HG02840 (cell line): ENCODE results near the gene PPP1R16B.
"Not testable (repeated sequence)": the region's sequence is repeated elsewhere in the genome, so short reads cannot be mapped to it uniquely, and the experiment has no call there.

Source experiments
- ATAC-seq: cut with Tn5 transposase; IDR thresholded peaks from one replicate; pipeline ENCODE4 v1.9.1; 2021; ENCODE audit warnings: mild to moderate bottlenecking, moderate library complexity, moderate number of reproducible peaks; ENCODE audit not compliant: unreplicated experiment, low FRiP score

Gene PPP1R16B

DNA sequence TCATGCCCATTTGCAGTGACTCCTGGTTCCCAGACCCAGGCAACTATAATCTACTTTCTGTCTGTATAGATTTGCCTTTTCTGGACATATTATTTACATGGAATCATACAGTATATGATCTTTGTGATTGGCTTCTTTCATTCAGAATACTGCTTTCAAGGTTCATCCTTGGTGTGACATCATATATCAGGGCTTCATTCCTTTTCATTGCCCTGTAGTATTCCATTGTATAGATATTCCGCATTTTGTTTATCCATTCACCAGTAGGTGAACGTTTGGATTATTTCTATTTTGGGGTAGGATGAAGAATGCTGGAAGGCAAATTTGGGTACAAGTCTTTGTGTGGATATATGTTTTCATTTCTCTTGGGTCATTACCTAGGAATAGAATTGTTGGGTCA lies 36.1 kb downstream of the PPP1R16B start:
- ATAC-seq: no peak

DNA sequence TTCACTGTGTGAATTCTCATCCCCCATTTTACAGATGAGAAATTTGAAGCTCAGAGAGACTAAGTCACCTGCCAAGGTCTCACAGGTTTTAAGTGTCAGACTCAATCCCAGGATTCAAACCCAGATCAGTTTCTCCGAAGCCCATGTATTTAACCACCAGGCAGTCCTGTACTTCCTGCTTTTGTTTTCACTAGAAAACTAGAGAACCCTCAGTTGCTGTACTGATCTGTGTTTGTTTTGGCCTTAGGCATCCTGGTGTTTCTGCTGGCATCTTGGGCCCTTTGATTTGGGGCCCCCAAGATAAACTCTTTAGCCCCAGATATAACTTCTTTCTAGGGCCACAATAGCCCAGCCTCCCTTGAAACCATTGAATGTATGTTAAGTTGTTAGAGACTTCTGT lies 36.5 kb downstream of the PPP1R16B start:
- peak; percentile 30 for ATAC-seq

DNA sequence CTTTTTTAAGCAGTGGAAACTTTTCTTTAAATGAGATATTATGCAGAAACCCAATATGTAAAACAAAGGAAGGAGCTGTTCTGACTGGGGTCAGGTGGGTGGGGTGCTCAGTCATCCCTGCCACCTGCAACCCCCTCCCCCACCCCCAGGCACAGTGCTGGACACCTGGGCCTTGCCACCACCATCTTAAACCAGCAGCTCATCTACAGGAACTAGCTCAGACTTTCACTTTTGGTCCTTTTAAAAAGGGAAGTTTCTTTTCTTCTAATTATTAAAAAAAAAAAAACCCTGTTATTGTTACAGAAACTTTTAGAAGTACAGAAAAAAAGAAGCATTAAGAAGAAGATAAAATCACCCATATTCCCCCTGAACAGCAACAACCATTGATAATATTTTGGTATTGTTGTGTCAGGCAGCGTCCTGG lies 37.1 kb downstream of the PPP1R16B start:
- peak; percentile 84 for ATAC-seq

DNA sequence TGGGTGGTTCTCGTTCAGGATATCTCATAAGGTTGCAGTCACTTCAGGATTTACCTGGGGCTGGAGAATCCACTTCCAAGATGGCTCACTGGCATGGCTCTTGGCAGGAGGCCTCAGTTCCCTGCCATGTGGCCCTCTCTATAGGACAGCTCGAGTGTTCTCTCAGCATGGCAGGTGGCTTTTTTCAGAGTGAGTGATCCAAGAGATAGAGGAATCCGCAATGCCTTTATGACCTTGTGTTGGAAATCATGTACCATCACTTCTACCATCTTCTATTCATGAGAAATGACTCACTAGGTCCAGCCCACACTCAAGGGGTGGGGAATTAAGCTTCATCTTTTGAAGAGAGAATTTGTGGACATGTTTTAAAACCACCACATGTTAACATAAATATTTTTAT lies 37.8 kb downstream of the PPP1R16B start:
- no peak for ATAC-seq

DNA sequence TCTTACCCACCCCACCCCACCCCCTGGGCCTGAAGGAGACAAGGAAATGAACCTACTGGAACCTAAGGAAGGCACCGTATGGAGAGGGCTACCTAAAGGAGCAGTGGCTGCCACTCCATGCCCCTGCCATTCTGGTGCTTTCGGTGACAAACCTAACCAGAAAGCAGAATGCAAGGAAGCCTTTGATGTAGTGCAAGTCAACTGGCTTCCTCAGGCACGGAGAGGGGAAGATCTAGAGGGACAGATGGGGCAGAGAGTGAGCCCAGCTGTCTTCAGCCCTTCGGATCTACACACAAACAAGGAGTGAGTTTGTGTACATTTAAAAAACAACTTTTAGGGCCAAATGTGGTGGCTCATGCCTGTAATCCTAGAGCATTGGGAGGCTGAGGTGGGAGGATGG lies 39.5 kb downstream of the PPP1R16B start:
- no peak for ATAC-seq

DNA sequence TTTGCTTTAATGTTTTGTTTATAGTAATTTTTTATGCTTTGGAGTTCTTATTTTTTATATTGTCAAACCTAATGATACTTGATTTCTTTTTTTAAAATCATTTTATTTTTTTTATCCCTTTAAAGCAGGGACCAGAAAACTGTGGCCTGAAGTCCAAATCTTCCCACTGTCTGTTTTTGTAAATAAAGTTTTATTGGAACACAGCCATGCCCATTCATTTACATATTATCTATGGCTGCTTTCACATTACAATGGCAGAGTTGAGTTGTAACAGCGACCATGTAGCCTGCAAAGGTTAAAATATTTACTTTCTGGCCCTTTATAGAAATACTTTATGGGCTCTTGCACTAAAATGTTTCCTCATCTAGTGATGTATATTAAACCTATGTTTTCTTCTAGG lies 42.3 kb downstream of the PPP1R16B start:
- no peak for ATAC-seq

DNA sequence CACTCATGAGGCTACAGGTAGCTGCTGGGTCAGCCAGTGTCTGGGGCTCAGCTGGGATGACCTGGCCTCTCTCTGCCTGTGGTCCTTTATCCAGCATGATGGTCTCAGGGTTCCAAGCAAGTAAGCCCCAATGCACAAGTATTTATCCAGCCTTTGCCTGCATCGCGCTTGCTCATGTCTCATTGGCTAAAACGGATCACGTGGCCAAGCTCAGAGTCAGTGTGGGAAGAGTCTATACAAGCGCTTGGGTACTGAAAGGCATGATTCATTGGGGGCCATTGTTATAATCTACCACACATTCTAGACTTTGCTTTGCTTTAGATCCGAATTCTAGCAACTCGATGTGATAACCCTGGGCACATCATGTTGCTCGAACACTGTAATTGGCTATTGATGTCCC lies 48.3 kb downstream of the PPP1R16B start:
- no peak for ATAC-seq

DNA sequence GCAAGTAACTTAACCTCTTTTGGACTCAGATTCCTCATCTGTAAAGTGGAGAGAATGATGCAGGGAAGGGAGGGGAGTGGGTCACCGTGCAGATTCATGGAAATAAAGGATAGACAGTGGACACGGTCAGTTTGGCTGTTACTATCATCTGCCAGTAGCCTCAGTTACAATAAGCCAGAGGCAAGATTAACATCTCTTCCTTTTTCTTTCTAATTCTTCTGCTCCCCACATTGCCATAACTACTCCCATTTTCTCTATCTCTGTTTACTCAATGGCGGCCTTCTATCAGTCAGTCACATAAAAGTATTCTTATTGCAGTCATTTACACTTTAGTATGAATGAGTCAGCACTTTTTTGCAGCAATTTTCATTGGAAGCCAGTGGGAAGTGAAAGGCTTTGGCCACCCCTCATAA lies 49.2 kb downstream of the PPP1R16B start:
- ATAC-seq: no peak

DNA sequence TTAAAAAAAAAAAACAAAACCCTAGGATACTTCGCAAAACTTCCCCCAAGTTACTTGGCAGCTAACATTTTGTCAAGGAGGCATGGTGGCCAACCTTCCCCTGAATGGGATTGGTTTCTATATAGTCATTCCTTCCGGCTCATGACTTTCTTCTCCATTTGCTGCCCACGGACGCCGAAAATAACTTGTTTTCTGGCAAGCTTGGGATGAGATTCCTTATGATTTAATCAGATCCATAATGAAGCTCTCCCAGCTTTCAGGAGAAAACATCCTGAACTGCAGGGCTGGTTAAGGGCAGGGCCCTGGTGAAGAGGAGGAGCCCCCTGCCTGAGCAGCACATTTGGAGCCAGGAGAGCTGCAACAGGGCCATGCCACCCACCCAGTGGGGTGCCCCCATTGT lies 49.9 kb downstream of the PPP1R16B start:
- no peak for ATAC-seq

DNA sequence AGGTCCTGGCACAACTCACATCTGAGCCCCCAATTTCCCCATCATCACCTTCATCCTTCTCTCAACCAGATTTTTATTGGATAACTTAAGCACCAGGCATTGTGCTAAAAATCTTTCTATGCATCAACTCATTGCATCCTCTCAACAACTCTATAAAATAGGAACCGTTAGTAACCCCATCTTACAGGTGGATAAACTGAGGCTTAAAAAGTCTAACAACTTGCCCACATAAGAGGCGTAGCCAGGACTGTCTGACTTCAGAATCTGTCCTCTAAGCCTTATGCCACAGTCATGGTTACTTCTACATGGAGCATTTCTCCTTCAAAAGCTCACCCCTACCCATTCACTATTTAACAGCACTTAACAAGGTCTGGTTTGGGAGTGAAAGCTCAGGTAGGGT lies 51.1 kb downstream of the PPP1R16B start:
- no peak for ATAC-seq

DNA sequence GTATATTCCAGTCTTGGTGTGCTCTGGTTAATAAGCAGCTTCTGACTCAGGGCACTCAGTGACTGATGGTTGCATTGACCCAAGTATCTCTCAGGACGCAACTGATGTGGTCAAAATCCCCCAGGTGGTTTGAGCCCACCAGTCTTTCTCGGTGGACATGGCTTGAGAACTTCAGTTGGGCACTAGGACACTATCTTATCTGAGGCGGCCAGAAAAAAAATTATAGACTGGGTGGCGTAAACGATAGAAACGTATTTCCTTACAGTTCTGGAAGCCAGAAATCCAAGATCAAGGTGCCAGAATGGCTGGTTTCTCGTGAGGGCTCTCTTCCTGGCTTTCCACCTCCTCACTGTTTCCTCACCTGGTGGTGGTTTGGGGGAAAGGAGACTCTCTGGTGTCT lies 52.2 kb downstream of the PPP1R16B start:
- ATAC-seq: no peak

DNA sequence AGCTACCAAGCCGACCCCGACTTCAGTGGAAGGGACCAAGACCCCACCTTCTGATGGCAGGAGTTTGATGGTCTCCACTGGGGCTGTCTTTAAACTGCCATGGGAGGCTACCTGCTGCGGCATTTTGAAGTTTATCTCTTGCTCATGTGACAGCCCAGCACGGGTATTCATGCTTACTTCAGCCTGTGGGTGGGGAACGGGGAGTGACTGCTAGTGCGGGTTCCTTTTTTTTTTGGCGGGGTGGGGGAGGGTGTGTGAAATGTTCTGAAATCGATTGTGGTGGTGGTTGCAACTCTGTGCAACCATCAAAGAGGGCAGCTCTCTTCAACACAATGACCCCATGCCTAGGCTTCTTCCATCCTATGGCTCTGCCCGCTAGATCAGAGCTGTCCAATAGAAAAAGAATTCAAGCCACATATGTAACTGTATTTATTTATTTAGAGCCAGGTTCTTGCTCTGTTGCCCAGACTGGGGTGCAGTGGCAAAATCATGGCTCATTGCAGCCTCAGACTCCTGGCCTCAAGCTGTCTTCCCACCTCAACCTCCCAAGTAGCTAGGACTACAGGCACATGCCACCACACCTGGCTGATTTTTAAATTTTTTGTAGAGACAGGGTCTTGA lies 53.7 kb downstream of the PPP1R16B start:
- no peak for ATAC-seq

DNA sequence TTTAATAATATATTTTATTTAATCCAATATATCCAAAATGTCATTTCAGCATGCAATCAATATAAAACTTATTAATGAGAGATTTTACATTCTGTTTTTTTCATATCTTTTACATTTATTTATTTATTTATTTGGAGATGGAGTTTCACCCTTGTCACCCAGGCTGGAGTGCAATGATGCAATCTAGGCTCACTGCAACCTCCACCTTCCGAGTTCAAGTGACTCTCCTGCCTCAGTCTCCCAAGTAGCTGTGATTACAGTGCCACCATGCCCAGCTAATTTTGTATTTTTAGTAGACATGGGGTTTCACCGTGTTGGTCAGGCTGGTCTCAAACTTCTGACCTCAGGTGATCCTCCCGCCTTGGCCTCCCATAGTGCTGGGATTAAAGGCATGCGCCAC lies 54.4 kb downstream of the PPP1R16B start:
- ATAC-seq: not testable (repeated sequence)

DNA sequence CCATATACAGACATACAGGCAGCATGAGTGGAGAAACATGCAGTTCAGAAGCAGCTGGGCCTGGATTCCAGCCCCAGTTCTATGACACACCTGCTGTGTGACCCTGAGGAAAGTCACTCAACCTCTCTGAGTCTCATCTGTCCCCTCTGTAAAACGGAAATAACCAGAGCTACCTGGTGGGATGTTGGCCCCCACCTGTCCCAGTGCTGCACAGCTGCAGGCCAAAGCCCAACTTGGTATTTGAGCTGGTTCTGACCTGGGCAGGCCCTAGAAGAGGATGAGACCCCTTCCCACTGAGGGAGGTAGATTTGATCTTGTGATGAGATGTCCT lies 55.5 kb downstream of the PPP1R16B start:
- no peak for ATAC-seq

DNA sequence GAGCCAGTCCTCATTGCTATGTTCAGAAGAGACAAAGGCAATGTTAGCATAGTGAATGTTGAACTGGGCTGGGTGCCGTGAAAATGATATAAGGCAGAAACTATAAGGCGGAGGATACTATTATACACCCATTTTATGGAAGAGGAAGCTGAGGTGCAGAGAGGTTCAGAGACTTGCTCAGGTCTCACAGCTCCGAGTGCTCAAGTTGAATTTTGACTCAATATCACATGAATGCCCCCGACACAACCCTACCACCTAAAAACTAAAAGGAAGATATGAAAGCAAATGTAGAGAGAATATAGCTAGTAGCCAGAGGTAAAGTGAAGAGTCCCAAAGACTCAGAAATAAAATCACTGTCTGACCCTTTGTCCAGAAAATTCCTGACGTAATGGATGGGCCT lies 56.7 kb downstream of the PPP1R16B start:
- ATAC-seq: no peak

DNA sequence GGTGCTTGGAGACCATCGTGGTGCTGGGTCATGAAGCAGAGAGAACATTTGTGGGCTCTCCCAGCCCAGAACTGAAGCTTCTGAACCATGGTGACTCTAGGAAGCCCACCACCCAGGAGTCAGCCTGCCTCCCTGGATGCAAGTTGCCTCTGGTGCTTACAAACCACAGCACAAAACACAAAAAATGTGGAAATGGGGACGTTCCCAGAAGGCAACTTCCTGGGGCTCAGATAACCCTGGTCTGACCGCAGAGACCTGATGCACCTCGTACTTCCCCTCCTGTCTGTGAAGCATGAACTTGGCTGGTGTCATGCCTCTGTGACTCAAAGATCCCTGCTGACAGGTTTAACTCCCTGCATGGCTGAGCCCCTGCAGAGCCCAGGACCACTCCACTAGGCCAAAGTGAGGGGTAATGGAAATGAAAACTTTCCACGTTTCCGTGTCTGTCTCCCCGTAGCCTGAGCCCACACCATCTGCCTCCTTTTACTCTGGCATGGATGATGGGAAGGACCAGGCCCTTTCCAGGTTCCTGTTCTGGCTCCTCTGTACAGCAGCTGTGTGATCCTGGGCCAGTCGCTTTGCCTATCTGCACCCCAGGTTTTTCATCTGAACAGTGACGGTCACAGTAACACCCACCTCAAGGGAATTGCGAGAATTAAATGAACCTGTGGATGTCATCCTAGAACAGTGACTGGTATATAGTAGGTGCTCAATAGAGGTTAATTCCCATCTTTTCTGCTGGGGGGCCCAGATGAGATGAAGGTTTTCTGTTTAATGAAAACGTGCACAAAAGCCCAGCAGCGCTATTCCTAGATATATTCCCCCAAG lies 57.7 kb downstream of the PPP1R16B start:
- ATAC-seq: peak; percentile 63

DNA sequence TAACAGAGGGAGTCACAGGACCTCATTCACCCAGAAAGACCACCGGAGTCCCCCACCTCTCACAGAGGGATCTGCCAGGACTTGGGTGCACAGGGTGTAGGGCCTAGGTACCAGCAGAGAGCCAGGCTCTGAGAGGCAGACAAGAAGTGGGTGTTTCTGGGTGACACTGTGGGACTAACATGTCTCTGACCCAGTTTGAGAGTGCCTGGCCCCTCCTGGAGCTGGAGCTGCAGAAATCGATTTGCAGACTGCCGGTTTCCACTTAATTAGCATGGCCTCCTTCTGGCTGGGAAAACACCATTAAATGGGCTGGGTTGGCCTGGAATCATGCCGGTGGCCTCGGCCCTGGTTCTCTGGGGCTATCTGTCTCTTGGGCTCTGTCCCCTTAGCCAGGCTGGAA lies 59.2 kb downstream of the PPP1R16B start:
- no peak for ATAC-seq

DNA sequence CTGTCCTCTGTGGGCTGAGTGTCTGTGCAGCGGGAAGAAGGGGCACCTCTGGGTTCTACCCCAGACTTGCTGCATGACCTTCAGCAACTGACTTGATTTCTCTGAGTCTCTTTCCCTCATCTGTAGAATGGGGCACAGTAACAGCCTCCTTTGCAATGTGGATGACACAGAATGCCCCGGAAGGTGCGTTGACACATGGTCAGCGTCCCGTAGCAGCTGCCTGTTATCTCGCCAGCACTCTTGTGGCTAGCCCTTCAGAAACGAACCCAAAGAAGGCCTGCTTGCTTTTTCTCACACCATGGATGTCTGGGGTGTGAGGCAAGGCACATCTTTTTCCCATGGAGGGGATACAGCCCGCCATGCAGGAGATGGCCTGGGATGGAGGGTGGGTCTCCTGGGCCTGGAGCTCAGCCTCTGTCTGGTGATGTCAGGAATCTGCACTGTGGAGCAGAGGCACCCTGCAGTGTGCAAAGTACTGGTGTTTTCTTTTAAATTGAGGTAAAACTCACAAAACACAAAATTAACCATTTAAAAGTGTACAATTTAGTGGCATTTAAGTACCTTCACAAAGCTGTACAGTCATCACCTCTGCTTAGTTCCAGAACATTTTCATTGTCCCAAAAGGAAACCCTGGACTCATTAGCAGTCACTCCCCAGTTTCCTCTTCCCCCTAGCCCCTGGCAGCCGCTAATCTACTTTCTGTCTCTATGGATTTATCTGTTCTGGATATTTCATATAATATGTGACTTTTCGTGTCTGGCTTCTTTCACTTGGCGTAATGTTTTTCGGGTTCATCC lies 61.0 kb downstream of the PPP1R16B start:
- ATAC-seq: no peak

DNA sequence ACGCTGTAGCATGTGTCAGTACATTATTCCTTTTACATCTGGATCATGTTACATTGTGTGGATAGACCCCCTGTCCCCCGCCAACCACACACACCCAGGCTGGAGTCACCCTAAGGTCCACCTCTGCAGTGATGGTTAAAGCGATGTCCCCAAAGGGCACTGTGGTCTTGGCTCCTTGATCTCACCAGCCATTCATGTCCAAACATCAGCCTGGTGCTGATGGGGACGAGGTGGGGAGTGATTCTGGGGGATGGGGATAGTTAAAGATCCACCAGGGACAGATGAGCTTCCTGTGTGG lies 61.5 kb downstream of the PPP1R16B start:
- ATAC-seq: no peak

DNA sequence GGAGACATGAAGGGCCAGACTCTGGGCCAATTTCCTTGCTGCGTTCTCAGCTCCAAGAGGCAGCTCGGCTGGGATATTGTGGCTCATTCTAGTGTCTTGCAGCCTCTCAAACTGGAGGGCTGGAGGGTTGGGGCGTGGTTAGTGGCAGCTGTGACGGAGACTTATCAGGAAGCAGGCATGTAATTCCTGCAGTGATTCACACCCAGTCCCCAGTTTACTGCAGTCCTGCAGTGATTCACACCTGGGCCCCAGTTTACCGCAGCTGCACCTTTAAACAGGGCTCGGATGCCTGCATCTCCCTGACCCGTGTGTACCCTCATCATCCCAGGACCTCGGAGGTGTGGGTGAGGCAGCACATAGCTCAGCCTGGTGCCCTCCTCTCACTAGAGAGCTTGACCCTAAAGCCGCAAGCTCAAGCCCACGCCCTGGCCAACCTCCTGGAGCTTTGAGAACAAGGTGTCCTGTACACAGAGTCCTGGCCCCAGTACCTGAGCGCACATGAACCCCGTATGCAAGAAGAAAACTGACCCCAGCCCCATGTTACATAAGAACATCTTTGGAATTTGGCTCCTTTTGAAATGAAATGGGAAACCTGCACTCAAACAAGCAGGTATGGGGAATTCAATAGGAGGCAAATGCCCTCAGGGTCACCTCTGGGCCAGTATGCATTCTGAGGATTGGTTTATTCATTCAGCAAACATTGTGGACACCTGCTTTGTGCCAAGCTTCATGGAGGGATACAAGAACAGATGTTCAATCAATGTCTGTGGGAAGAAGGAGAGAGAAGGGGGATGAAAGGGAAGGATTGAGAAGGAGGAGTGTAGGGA lies 65.4 kb downstream of the PPP1R16B start:
- no peak for ATAC-seq

DNA sequence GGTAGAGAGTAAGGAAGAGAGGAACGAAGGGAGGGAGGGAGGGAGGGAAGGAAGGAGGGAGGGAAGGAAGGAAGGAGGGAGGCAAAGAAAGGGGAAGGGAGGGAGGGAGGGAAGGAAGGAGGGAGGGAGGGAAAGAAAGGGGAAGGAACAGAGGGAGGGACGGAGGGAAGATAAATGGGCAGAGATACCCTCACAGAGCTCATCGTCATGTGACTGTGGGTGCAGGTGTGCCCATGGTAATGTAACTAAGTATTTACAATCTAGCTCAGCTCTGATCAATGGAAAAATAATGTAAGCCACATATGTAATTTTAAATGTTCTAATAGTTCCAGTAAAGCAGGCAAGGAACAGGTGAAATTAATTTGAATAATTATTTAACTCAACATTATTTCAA lies 66.1 kb downstream of the PPP1R16B start:
- ATAC-seq: no peak
